ENCODE data around the gene PGM5. TPM values are rescaled to one million over a fixed set of nuclear protein-coding genes. Genes with fewer than 3 reads are reported as not detected.

The PGM5 gene
- total and polyA plus RNA-seq, 2 of the 8 experiments (the other 6 are each of a cell fraction or from before 2014, with no cell fraction given) = not detected

GRCh38 chr9:68492806-68493205 lies 136.4 kb downstream of the PGM5 start (continued):
- TF ChIP-seq BACH1 (IDR thresholded peaks at IDR 0.05; ENCODE audit: low read length) (no peak), ZNF274 (IDR thresholded peaks at IDR 0.05; ENCODE audit: borderline replicate concordance, extremely low read depth, low read length) (no peak)
